H1 (cell line): Measurements from ENCODE around the gene BCAS1. TPM values are rescaled to one million over a fixed set of nuclear protein-coding genes. Genes with fewer than 3 reads are reported as not detected.

Experiments
- CTCF ChIA-PET: fragments of 300-600 bp; sonication (Branson Sonifier 250); formaldehyde crosslinking; loops from one replicate; lab custom pipeline; 2021; ENCODE audit not compliant: partially characterized antibody; lab: Charles Lee
- POLR2A ChIA-PET: fragments of 300-600 bp; sonication (Branson Sonifier 250); formaldehyde crosslinking; loops from one replicate; lab custom pipeline; 2021; ENCODE audit warnings: inconsistent platforms; ENCODE audit not compliant: partially characterized antibody; lab: Charles Lee
- DNase-seq, 2 experiments: peaks; one replicate each; pipeline versions ENCODE4 v3.0.0 to v3.0.0-alpha.2; 2010 to 2022; ENCODE audit warnings: low spot score in 2 of 2, low read depth in 1 of 2, mixed read lengths in 1 of 2
- FAIRE-seq: peaks from 2 replicates; lab custom pipeline; 2011; peaks lifted over from hg19 to GRCh38; lab: Jason Lieb, UNC
- H2AFZ ChIP-seq: 2 replicates; pipeline ENCODE4 v1.8.1; 2012; ENCODE audit warnings: low read length, inconsistent platforms
- H2AK5ac ChIP-seq: 2 replicates; pipeline ENCODE4 v1.6.1; 2013; ENCODE audit warnings: low read depth, low read length
- H2BK120ac ChIP-seq: replicated peaks from 2 replicates; pipeline ENCODE3; 2013; ENCODE audit warnings: low read depth, low read length, inconsistent platforms
- H2BK12ac ChIP-seq: 2 replicates; pipeline ENCODE4 v1.6.1; 2013; ENCODE audit warnings: low read depth, low read length
- H2BK15ac ChIP-seq: 2 replicates; pipeline ENCODE4 v1.6.1; 2013; ENCODE audit warnings: low read length
- H2BK20ac ChIP-seq: 2 replicates; pipeline ENCODE4 v1.6.1; 2013; ENCODE audit warnings: low read length
- H2BK5ac ChIP-seq: 2 replicates; pipeline ENCODE4 v1.6.1; 2013; ENCODE audit warnings: low read depth, low read length
- H3K14ac ChIP-seq: 2 replicates; pipeline ENCODE4 v1.6.1; 2013; ENCODE audit warnings: inconsistent platforms; ENCODE audit not compliant: insufficient read length
- H3K18ac ChIP-seq: 2 replicates; pipeline ENCODE4 v1.6.1; 2013; ENCODE audit warnings: low read length; ENCODE audit errors: extremely low read depth
- H3K23ac ChIP-seq: 2 replicates; pipeline ENCODE4 v1.6.1; 2013; ENCODE audit warnings: inconsistent platforms; ENCODE audit not compliant: insufficient read length
- H3K23me2 ChIP-seq: 2 replicates; pipeline ENCODE4 v1.6.1; 2013; ENCODE audit warnings: low read depth, low read length
- H3K27ac ChIP-seq: 2 replicates; pipeline ENCODE4 v1.6.1; 2011; ENCODE audit warnings: low read depth, low read length, inconsistent platforms
- H3K27me3 ChIP-seq, 4 experiments: replicated peaks in 1 of 4; 1 replicate in 1 of 4; 2 replicates in 3 of 4; pipeline versions ENCODE4 v1.6.1 to v1.8.1; 2011 to 2013; ENCODE audit warnings: low read length in 3 of 4, mild to moderate bottlenecking in 3 of 4, inconsistent platforms in 2 of 4, mixed read lengths in 2 of 4, moderate library complexity in 1 of 4; ENCODE audit not compliant: control insufficient read depth in 3 of 4, insufficient read depth in 3 of 4; ENCODE audit errors: extremely low read depth in 1 of 4
- H3K36me3 ChIP-seq, 4 experiments: 2 replicates each; pipeline versions ENCODE4 v1.6.1 to v1.8.1; 2011 to 2013; ENCODE audit warnings: mild to moderate bottlenecking in 4 of 4, low read length in 3 of 4, moderate library complexity in 2 of 4, control low read depth in 1 of 4, inconsistent platforms in 1 of 4; ENCODE audit not compliant: insufficient read depth in 4 of 4, control insufficient read depth in 2 of 4
- H3K4ac ChIP-seq: replicated peaks from 2 replicates; pipeline ENCODE3; 2013; ENCODE audit warnings: low read length, low read depth, mixed read lengths, inconsistent platforms; ENCODE audit not compliant: insufficient read length
- H3K4me1 ChIP-seq, 4 experiments: replicated peaks in 1 of 4; 1 replicate in 1 of 4; 2 replicates in 3 of 4; pipeline versions ENCODE4 v1.6.1 to v1.8.1; 2011 to 2013; ENCODE audit warnings: low read length in 3 of 4, inconsistent platforms in 2 of 4, mixed read lengths in 1 of 4; ENCODE audit not compliant: insufficient read depth in 4 of 4, control insufficient read depth in 3 of 4
- H3K4me2 ChIP-seq, 2 experiments: 2 replicates each; pipeline versions ENCODE4 v1.6.1 to v1.8.1; 2011 to 2013; ENCODE audit warnings: low read depth in 2 of 2, low read length in 2 of 2, control low read depth in 1 of 2, inconsistent platforms in 1 of 2, mild to moderate bottlenecking in 1 of 2; ENCODE audit not compliant: insufficient read depth in 1 of 2
- H3K4me3 ChIP-seq, 4 experiments: fragments of 200-600, 300-600 bp in 1 of 4; sonication (generic), shearing (Covaris generic), sonication (Bioruptor Twin) in 1 of 4; 2 replicates each; pipeline versions ENCODE4 v1.5.1 to v1.8.1; 2011 to 2016; ENCODE audit warnings: low read length in 4 of 4, low read depth in 3 of 4, control low read depth in 2 of 4, inconsistent platforms in 2 of 4, mild to moderate bottlenecking in 2 of 4, mixed read lengths in 1 of 4, moderate library complexity in 1 of 4; ENCODE audit not compliant: insufficient read depth in 2 of 4; ENCODE audit errors: extremely low read depth in 1 of 4
- H3K56ac ChIP-seq: replicated peaks from 2 replicates; pipeline ENCODE3; 2013; ENCODE audit warnings: low read depth, mild to moderate bottlenecking, mixed read lengths, low read length, inconsistent platforms; ENCODE audit not compliant: insufficient read length
- H3K79me1 ChIP-seq: 2 replicates; pipeline ENCODE4 v1.6.1; 2013; ENCODE audit warnings: low read depth, low read length, control low read depth
- H3K79me2 ChIP-seq, 2 experiments: 2 replicates each; pipeline versions ENCODE4 v1.6.1 to v1.8.1; 2012 to 2013; ENCODE audit warnings: low read length in 2 of 2, mild to moderate bottlenecking in 2 of 2, inconsistent platforms in 1 of 2; ENCODE audit not compliant: insufficient read depth in 2 of 2, control insufficient read depth in 1 of 2
- H3K9ac ChIP-seq, 4 experiments: replicated peaks in 1 of 4; 1 replicate in 1 of 4; 2 replicates in 3 of 4; pipeline versions ENCODE4 v1.6.1 to v1.8.1; 2011 to 2013; ENCODE audit warnings: low read depth in 3 of 4, low read length in 3 of 4, control low read depth in 2 of 4, mild to moderate bottlenecking in 2 of 4, moderate library complexity in 2 of 4, inconsistent platforms in 1 of 4; ENCODE audit errors: extremely low read depth in 1 of 4
- H3K9me3 ChIP-seq, 2 experiments: 2 replicates each; pipeline versions ENCODE4 v1.6.1 to v1.8.1; 2012 to 2013; ENCODE audit warnings: mild to moderate bottlenecking in 2 of 2, moderate library complexity in 2 of 2, control low read depth in 1 of 2, inconsistent platforms in 1 of 2, low read depth in 1 of 2, low read length in 1 of 2, mixed read lengths in 1 of 2; ENCODE audit not compliant: insufficient read depth in 2 of 2
- H4K20me1 ChIP-seq, 2 experiments: replicated peaks in 1 of 2; 2 replicates each; pipeline versions ENCODE3 to v1.8.1; 2011 to 2013; ENCODE audit warnings: inconsistent platforms in 2 of 2, low read length in 2 of 2, mild to moderate bottlenecking in 1 of 2; ENCODE audit not compliant: insufficient read depth in 2 of 2, control insufficient read depth in 1 of 2
- H4K5ac ChIP-seq: 2 replicates; pipeline ENCODE4 v1.6.1; 2013; ENCODE audit warnings: low read length, low read depth, mixed read lengths, inconsistent platforms; ENCODE audit not compliant: insufficient read length
- H4K8ac ChIP-seq: 2 replicates; pipeline ENCODE4 v1.8.0; 2013; ENCODE audit warnings: mild to moderate bottlenecking, moderate library complexity, low read length, inconsistent platforms; ENCODE audit not compliant: insufficient read depth; ENCODE audit errors: extremely low read depth
- H4K91ac ChIP-seq: replicated peaks from 2 replicates; pipeline ENCODE3; 2013; ENCODE audit warnings: low read length, mixed read lengths, inconsistent platforms; ENCODE audit not compliant: insufficient read length
- BACH1 ChIP-seq: IDR thresholded peaks from 2 replicates; pipeline ENCODE4 v1.6.1; 2012; ENCODE audit warnings: low read length, improper control_type of control experiment
- EP300 ChIP-seq, 2 experiments: IDR thresholded peaks; 1 replicate in 1 of 2; 2 replicates in 1 of 2; pipeline ENCODE4 v1.6.1; 2011 to 2012; ENCODE audit warnings: low read depth in 2 of 2, low read length in 2 of 2, mild to moderate bottlenecking in 2 of 2, borderline replicate concordance in 1 of 2, inconsistent platforms in 1 of 2, moderate library complexity in 1 of 2
- HDAC2 ChIP-seq, 2 experiments: fragments of 300-600 bp in 1 of 2; sonication (generic) in 1 of 2; IDR thresholded peaks; 2 replicates each; pipeline ENCODE4 v1.6.1; 2011 to 2012; ENCODE audit warnings: low read depth in 2 of 2, low read length in 2 of 2, mild to moderate bottlenecking in 2 of 2, moderate library complexity in 2 of 2, borderline replicate concordance in 1 of 2, inconsistent platforms in 1 of 2
- NRF1 ChIP-seq: IDR thresholded peaks from 2 replicates; pipeline ENCODE4 v1.6.1; 2011; ENCODE audit warnings: mild to moderate bottlenecking, low read depth, low read length, improper control_type of control experiment
- POLR2AphosphoS5 ChIP-seq: IDR thresholded peaks from 2 replicates; pipeline ENCODE4 v1.6.1; 2011; ENCODE audit warnings: low read depth, low read length
- RXRA ChIP-seq: IDR thresholded peaks from 2 replicates; pipeline ENCODE4 v1.6.1; 2011; ENCODE audit warnings: low read depth, mild to moderate bottlenecking, low read length, moderate library complexity; ENCODE audit not compliant: insufficient read depth
- SAP30 ChIP-seq: fragments of 300-600 bp; sonication (generic); IDR thresholded peaks from 2 replicates; pipeline ENCODE4 v1.7.1; 2012; ENCODE audit warnings: low read length, moderate library complexity, mild to moderate bottlenecking, inconsistent platforms; ENCODE audit not compliant: insufficient read depth, insufficient replicate concordance
- WGBS, 2 experiments: shearing (Covaris generic) in 1 of 2; methylation state at CpG; one replicate each; pipeline versions ENCODE4 v1.1.6 to v1.1.7; 2013 to 2015; ENCODE audit warnings: low lambda C conversion rate in 2 of 2, mixed read lengths in 2 of 2, inconsistent platforms in 1 of 2, low coverage in 1 of 2, missing lambda C conversion rate in 1 of 2; ENCODE audit not compliant: insufficient replicate concordance in 2 of 2, insufficient coverage in 1 of 2, insufficient read length in 1 of 2; ENCODE audit errors: extremely low coverage in 1 of 2, missing lambda C conversion rate in 1 of 2; 5-methylcytosine and 5-hydroxymethylcytosine counted together
- polyA plus RNA-seq, 7 experiments: library from polyadenylated mRNA; depleted of rRNA in 3 of 7; stranded (reverse) in 5 of 7; unstranded in 2 of 7; fragments of >200 nt in 5 of 7; fragments of 200-250 nt in 2 of 7; gene quantifications; 1 replicate in 5 of 7; 2 replicates in 1 of 7; 4 replicates in 1 of 7; pipeline versions ENCODE4 v1.2.1 to v1.2.3, GENCODE V29; 2011 to 2013; ENCODE audit warnings: missing spikeins in 2 of 7, mixed read lengths in 2 of 7
- total RNA-seq: library from RNA; stranded (reverse); fragmentation: NEBNext Ultra II Directional; extraction: Animal tissue kit (Norgen Biotek cat#: 25700); gene quantifications from 2 replicates; pipeline ENCODE4 v1.2.1, GENCODE V29; 2021
- TF ChIP-seq, protein P1 (sequence below): IDR thresholded peaks from 2 replicates; pipeline ENCODE4 v1.6.1; 2012; ENCODE audit warnings: low read length, inconsistent platforms
- TF ChIP-seq, protein P2 (sequence below): IDR thresholded peaks from 2 replicates; pipeline ENCODE4 v1.6.1; 2012; ENCODE audit warnings: inconsistent platforms

BCAS1 gene
- total and polyA plus RNA-seq, 2 of the 8 experiments (the other 6 are each of a cell fraction or from before 2014, with no cell fraction given), result 0.06 to 0.19 TPM

DNA sequence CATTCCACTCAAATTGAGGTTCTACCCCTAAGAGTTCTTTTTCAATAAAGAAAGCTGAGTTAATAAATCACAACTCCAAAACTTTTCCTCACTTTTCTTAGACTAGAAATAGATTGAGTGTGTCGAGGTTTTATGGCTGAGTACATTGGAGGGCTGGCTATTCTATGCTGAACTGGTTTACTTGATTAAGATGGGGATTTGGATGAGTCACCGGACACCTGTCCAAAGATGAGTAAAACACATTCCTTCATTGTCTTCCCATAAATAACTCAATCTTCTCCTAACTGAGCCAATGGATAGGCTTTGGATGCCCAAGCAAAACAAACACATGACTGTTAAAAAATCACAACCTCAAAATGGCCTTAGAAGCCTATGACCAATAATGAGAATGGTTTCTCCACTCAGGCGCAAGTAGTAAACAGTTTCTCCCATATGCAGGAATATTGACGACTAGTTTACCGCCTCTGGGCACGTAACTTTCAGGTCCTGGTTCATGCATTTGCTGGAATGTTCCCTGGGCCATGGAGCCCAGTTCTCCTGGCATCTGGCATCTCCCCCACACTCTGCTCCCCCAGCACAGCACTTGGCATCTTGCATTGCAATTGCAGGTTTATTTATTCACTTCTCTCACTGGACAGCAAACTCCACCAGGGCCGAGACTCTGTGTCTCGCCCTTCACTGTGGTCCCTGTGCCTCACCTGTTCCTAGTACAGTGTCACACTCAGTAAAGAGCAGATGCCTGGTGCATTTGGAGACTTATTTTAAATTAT is 43.9 kb downstream of the BCAS1 start:
- no peak overlapping the region for H3K23ac ChIP-seq
- 83% methylated on average over 8 of the region's 8 CpGs; no CpG with 5 or more reads in 1 of the 2 experiments for WGBS, 2 experiments
- TF ChIP-seq RXRA (no peak), POLR2AphosphoS5 (no peak), NRF1 (no peak), EP300 (IDR thresholded peaks at IDR 0.05; ENCODE audit: borderline replicate concordance in 1 of 2, low read depth in 2 of 2, low read length in 2 of 2) (no peak), HDAC2 (IDR thresholded peaks at IDR 0.05; ENCODE audit: borderline replicate concordance in 1 of 2, low read depth in 2 of 2, low read length in 2 of 2) (no peak), SAP30 (no peak), BACH1 (no peak)
- TF ChIP-seq, protein P1, sequence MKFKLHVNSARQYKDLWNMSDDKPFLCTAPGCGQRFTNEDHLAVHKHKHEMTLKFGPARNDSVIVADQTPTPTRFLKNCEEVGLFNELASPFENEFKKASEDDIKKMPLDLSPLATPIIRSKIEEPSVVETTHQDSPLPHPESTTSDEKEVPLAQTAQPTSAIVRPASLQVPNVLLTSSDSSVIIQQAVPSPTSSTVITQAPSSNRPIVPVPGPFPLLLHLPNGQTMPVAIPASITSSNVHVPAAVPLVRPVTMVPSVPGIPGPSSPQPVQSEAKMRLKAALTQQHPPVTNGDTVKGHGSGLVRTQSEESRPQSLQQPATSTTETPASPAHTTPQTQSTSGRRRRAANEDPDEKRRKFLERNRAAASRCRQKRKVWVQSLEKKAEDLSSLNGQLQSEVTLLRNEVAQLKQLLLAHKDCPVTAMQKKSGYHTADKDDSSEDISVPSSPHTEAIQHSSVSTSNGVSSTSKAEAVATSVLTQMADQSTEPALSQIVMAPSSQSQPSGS, result no peak
- TF ChIP-seq, protein P2, sequence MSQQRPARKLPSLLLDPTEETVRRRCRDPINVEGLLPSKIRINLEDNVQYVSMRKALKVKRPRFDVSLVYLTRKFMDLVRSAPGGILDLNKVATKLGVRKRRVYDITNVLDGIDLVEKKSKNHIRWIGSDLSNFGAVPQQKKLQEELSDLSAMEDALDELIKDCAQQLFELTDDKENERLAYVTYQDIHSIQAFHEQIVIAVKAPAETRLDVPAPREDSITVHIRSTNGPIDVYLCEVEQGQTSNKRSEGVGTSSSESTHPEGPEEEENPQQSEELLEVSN, result no peak

More for the DNA sequence above, 43.9 kb downstream of the BCAS1 start:
- H4K8ac ChIP-seq, result no peak overlapping the region
- no peaks in the 10 kb centered on the region for H3K27me3 ChIP-seq
- H3K14ac ChIP-seq, result no peak overlapping the region
- DNase-seq (no peak), FAIRE-seq (no peak)
- no peak overlapping the region for H2BK5ac ChIP-seq
- no peaks in the 10 kb centered on the region for H3K23me2 ChIP-seq
- no peak overlapping the region for H3K4me3 ChIP-seq
- no peaks in the 10 kb centered on the region for H4K20me1 ChIP-seq
- H3K9me3 ChIP-seq, result no peaks in the 10 kb centered on the region
- H3K18ac ChIP-seq, result no peak overlapping the region
- H3K9ac ChIP-seq, result no peak overlapping the region
- no peak overlapping the region for H2BK12ac ChIP-seq
- H2AFZ ChIP-seq, result no peak overlapping the region
- no peak overlapping the region for H3K4ac ChIP-seq
- no peaks in the 10 kb centered on the region for H3K36me3 ChIP-seq
- no peak overlapping the region for H3K4me2 ChIP-seq
- ChIA-PET CTCF (interaction anchor here (1.2 kb wide), 1 partner anchor 8 kb away, joined by 5 read pairs; no protein-coding TSS in a partner anchor), POLR2A (no interaction called here)
- H3K79me1 ChIP-seq, result no peaks in the 10 kb centered on the region
- peaks cover 0 to 2% (median 0%) of the 10 kb centered on the region in 4 experiments; a peak in 2 of 7 replicates for H3K4me1 ChIP-seq
- H2BK120ac ChIP-seq, result no peak overlapping the region
- no peak overlapping the region for H2BK15ac ChIP-seq
- H2BK20ac ChIP-seq, result no peak overlapping the region
- no peaks in the 10 kb centered on the region for H3K79me2 ChIP-seq
- H4K91ac ChIP-seq, result no peak overlapping the region
- H3K27ac ChIP-seq, result no peak overlapping the region
- H3K56ac ChIP-seq, result no peak overlapping the region
- no peak overlapping the region for H4K5ac ChIP-seq
- H2AK5ac ChIP-seq, result no peak overlapping the region
